Rectal smooth muscle tissue (tissue), 1 donor: ENCODE measurements around the gene SLC29A1.

ENCODE experiments used
- H3K27ac ChIP-seq: one replicate; pipeline ENCODE4 v1.7.0; 2013; ENCODE audit warnings: low read depth, low read length, inconsistent platforms
- H3K27me3 ChIP-seq: one replicate; pipeline ENCODE4 v1.7.0; 2013; ENCODE audit warnings: low read length; ENCODE audit not compliant: control insufficient read depth, insufficient read depth
- H3K36me3 ChIP-seq: one replicate; pipeline ENCODE4 v1.7.0; 2013; ENCODE audit warnings: low read length; ENCODE audit not compliant: control insufficient read depth, insufficient read depth
- H3K4me1 ChIP-seq: one replicate; pipeline ENCODE4 v1.7.0; 2013; ENCODE audit warnings: low read length; ENCODE audit not compliant: control insufficient read depth, insufficient read depth
- H3K4me3 ChIP-seq: one replicate; pipeline ENCODE4 v1.7.0; 2013; ENCODE audit warnings: low read length
- H3K9ac ChIP-seq: one replicate; pipeline ENCODE4 v1.7.0; 2013; ENCODE audit warnings: low read length

SLC29A1 gene

DNA sequence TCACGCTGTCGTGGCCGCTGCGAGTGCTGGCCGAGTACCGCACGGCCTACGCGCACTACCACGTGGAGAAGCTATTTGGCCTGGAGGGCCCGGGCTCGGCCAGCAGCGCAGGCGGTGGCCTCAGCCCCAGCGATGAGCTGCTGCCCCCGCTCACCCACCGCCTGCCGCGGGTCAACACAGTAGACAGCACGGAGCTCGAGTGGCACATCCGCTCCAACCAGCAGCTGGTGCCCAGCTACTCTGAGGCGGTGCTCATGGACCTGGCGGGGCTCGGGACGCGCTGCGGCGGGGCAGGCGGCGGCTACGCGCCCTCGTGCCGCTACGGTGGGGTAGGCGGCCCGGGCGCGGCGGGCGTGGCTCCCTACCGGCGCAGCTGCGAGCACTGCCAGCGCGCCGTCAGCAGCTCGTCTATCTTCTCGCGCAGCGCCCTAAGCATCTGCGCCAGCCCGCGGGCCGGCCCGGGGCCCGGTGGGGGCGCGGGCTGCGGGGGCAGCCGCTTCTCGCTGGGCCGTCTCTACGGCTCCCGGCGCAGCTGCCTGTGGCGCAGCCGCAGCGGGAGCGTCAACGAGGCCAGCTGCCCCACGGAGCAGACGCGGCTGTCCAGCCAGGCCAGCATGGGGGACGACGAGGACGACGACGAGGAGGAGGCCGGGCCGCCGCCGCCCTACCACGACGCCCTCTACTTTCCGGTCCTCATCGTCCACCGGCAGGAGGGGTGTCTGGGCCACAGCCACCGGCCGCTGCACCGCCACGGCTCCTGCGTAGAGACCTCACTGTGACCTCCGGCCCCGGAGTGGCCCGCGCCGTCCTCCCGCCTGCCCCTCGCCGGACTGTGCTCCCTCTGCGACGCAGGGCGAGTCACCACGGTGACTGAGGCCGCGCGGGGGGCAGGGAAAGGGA lies 52.6 kb downstream of the SLC29A1 start:
- H3K4me3 ChIP-seq = peak overlapping the region; percentile 26
- no peak overlapping the region for H3K27ac ChIP-seq
- no peaks in the 10 kb centered on the region for H3K4me1 ChIP-seq
- peaks cover 39% of the 10 kb centered on the region for H3K27me3 ChIP-seq
- H3K36me3 ChIP-seq = no peaks in the 10 kb centered on the region
- H3K9ac ChIP-seq = no peak overlapping the region

DNA sequence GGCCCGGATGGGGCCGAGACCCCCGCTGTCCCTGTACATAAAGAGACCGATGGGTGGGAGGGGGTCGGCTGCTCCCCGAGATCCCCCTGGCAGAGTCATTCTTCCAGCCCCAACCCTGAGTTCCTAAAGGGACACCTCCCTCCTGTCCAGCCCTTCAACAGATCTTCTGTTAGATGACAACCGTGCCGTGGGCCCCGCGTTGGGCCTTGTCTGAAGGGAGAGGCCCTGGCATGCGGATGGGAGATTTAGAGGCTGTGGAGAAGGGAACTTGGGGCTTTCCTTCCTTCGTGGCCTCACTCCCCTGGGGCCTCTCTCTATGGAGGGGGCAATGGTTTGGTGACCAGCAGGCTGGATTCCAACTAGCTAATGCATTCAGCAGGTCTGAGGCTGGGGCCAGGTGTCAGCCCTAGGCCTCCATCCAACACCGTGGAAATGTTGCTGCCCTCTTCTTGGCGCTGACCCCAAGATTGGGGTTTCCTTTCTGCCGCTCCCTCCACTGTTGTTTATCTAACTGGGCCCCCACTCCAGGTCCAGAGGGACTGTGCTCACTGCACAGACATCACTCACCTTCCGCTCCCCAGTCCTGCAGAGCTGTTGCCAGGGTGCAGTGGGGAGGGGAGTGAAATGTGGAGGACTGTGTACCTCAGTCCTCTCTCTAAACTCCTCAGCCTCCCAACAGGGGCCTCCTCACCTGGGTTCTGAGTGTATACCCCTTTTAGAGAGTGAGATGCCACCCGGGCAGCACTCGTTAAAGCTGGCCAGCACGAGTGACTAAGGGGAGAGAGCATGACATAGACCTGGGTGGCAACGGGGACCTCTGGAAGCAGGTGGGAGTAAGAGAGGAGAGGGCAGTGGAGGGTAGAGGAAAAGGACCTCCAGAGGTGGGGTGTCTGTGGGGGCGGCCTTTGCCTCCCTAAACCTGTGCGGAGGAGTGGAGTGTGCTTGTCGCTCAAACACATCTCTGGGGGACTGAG lies 53.6 kb downstream of the SLC29A1 start:
- Histone ChIP-seq H3K27ac (no peak overlapping the region), H3K4me1 (no peaks in the 10 kb centered on the region), H3K9ac (no peak overlapping the region), H3K4me3 (no peak overlapping the region), H3K27me3 (peaks cover 33% of the 10 kb centered on the region), H3K36me3 (no peaks in the 10 kb centered on the region)

- Histone ChIP-seq H3K36me3 (no peaks in the 10 kb centered on the region), H3K4me3 (no peak overlapping the region), H3K4me1 (no peaks in the 10 kb centered on the region), H3K27ac (no peak overlapping the region), H3K27me3 (peaks cover 28% of the 10 kb centered on the region), H3K9ac (no peak overlapping the region)
These were observed 54.4 kb downstream of the SLC29A1 start for GRCh38 chr6:44277763-44278162.

DNA sequence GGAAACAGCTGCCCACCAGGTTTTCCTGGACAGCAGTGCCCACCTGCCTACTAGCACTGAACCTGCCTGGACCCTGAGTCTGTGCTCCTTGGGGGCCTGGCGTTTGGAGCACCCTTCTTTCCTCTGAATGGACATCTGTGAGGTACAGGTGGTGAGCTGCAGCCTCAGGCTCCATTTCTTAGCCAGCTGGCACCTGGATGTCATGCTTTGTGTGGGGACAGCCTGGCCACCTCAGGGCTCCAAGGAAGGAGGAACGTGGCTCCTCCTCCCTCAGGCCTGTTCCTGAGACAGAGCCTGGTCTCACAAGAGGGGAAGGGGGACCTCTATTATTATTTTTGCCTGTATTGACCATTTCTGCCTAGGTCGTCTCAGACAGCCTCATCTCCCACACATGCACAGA lies 54.9 kb downstream of the SLC29A1 start:
- Histone ChIP-seq H3K27ac (no peak overlapping the region), H3K9ac (no peak overlapping the region), H3K4me1 (no peaks in the 10 kb centered on the region), H3K36me3 (no peaks in the 10 kb centered on the region), H3K4me3 (no peak overlapping the region), H3K27me3 (peaks cover 24% of the 10 kb centered on the region)

DNA sequence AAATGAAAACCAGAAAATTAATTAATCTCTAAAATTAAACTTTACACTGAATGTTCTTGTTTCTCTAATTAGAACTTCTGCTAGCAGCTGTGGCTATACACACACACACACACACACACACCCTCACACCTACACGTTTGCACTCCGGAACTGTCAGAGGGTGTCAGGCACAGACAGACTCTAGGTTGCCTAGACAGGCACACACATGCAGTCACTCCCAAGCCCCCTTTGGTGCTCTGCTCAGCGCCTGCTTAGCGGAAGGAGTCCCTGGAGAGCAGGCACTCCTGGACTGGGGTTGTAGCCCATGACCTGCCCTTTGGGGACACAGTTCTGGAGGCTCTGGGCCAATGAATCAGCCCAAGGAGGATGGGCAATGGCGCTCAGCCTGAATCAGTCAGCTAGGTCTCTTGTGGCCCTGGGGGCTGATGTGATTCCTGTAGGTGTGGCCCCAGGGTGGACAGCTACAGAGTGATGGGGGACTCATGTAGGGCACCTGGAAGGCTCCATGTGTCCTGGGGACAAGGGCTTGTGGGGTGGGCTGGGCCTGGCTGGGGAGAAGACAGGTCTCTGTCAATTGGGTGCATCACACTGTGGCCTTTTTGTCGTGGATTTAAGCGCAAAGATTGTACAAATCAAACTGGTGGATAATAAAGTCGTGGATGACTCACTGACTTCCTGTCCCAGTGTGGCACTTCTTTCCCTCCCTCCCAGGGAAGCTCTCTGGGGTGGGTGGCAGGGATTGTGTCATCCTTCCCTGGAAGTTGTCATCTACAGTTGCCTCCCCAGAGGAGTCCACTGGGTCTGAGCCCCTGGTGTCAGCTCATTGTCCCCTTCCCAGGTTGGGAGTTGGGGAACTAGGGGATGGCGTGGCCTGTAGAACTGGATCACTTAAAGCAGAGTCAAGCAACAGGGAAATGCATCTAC lies 55.6 kb downstream of the SLC29A1 start:
- H3K4me3 ChIP-seq = no peak overlapping the region
- H3K9ac ChIP-seq = no peak overlapping the region
- H3K4me1 ChIP-seq = no peaks in the 10 kb centered on the region
- H3K27me3 ChIP-seq = peaks cover 21% of the 10 kb centered on the region
- H3K36me3 ChIP-seq = no peaks in the 10 kb centered on the region
- H3K27ac ChIP-seq = no peak overlapping the region
